Epithelial cell of esophagus (primary cell): ENCODE data around the gene NRG3.
"Not testable (repeated sequence)": the region's sequence is repeated elsewhere in the genome, so short reads cannot be mapped to it uniquely, and the experiment has no call there.

Source experiments
- DNase-seq: peaks from one replicate; pipeline ENCODE4 v3.0.0; 2010; ENCODE audit warnings: low read depth
- H3K4me3 ChIP-seq: 2 replicates; pipeline ENCODE4 v1.5.1; 2011; ENCODE audit warnings: mild to moderate bottlenecking, low read length, control low read depth
- TF ChIP-seq, protein P1 (sequence below): IDR thresholded peaks from 2 replicates; pipeline ENCODE4 v1.5.1; 2011; ENCODE audit warnings: low read depth, mild to moderate bottlenecking, low read length, control low read depth, inconsistent platforms; ENCODE audit not compliant: insufficient read depth; ENCODE audit errors: missing control alignments

NRG3 gene

DNA sequence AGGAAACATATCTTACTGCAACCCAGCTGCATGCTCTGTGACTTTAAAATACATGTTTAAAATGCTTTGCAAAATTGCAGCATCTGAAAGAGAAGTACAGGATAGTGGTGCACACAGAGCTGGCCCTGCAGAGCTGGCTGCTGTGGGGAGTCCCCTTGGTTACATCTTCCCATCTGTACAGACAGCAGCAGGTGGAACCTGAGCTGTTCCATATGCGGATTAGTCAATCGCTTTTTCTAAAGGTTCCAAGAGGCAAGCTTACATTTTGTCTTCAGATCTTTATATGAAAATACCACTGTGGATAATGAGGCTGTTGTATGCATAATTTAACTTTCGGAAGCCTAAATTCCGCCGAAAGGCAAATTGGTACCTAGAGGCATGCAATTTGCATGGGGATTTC is 444.1 kb downstream of the NRG3 start:
- no peak for DNase-seq
- TF ChIP-seq, protein P1, sequence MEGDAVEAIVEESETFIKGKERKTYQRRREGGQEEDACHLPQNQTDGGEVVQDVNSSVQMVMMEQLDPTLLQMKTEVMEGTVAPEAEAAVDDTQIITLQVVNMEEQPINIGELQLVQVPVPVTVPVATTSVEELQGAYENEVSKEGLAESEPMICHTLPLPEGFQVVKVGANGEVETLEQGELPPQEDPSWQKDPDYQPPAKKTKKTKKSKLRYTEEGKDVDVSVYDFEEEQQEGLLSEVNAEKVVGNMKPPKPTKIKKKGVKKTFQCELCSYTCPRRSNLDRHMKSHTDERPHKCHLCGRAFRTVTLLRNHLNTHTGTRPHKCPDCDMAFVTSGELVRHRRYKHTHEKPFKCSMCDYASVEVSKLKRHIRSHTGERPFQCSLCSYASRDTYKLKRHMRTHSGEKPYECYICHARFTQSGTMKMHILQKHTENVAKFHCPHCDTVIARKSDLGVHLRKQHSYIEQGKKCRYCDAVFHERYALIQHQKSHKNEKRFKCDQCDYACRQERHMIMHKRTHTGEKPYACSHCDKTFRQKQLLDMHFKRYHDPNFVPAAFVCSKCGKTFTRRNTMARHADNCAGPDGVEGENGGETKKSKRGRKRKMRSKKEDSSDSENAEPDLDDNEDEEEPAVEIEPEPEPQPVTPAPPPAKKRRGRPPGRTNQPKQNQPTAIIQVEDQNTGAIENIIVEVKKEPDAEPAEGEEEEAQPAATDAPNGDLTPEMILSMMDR, result no peak
- H3K4me3 ChIP-seq, result no peak overlapping the region

DNA sequence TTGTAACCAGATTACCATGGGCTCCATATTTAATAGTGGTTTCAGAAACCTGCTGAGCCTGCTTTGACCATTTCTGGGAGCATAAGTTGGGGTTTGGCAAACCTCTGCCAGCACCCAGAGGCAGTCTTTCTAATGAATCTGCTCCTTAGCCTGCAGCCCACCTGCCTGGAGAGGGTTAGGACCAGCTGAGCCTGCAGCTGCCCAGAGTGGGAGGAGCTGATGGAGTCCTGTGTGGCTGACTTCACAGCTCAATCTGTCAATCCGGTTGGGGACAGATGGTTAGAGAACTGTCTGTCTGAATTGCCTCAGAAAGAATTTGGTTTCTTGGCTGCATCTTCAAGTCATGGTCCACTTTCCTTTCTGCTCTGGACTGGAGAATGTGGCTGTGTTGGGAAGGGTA is 444.6 kb downstream of the NRG3 start:
- no peak for DNase-seq
- H3K4me3 ChIP-seq, result no peak overlapping the region
- TF ChIP-seq, protein P1, result no peak

DNA sequence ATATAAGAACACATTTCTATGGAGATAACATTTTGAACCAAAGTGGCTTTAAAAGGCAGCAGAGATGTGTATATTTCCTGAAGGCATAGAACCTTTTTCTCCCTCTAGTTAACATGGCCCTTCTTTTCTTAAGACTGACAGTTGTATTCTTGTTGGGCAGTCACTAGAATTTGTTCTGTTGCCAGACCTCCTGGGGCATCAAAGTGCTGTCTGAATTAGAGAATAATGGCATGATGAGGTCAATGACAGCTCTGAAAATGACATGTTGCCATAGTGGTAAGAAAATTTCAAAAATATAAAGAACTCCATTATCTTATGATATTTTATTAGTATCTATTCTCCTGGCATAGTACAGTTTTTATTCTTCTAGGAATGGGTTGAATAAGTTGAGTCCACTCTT is 446.7 kb downstream of the NRG3 start:
- no peak for DNase-seq
- TF ChIP-seq, protein P1, result no peak
- no peak overlapping the region for H3K4me3 ChIP-seq

DNA sequence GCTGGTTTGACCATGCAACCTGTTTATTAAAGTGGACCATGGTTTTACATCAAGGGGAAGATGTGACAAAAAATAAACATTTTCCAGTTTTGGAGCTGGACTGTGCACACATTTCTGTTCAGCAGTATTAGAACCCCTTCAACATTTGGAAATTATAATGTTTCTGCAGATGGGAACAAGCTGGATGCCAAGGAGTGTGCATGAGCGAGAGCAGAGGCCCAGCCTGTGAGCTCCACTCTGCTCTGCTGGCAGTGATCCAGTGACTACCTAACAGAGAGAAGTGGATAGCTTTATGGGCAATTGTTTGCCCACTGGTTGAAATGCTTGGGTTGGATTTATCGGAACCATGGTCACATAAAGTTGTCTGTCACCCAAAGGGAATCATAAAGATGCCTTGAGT is 456.7 kb downstream of the NRG3 start:
- no peak overlapping the region for H3K4me3 ChIP-seq
- TF ChIP-seq, protein P1, result no peak
- DNase-seq, result no peak

DNA sequence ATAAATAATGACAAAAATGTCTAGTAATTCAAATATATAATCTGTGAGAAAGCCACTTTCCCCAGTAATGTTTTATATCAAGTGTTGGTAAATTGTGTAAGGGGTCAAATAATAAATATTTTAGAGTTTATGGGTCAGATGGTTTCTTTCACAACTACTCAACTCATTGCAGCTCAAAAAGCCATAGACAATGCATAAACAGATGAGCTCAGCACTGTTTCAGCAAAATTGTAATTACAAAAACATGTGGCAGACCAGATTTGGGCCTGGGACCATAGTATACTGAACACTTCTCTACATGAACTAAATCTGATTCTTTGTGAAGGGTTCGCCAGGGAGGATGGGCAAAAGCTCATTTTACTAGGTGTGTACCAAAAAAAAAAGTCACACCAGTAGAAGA is 460.8 kb downstream of the NRG3 start:
- H3K4me3 ChIP-seq, result no peak overlapping the region
- TF ChIP-seq, protein P1, result no peak
- DNase-seq, result no peak

DNA sequence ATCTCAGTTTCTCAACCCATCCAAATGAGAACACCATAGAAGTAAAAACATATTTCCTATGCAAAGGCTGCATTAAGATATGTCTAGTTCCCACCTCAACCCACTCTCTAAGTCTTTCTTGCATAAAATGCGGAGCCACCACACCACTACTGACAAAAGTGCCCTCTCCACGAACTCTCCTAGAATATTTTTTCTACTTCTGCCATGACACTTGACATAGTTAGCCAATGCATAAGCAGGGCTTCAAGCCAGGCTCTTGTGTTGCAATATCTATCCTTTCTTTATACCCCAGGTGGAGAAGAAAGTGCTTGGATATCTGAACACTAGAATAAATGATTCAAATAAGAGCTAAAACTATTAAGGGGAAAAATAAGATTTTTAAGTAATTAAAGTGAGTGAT is 465.2 kb downstream of the NRG3 start:
- no peak overlapping the region for H3K4me3 ChIP-seq
- TF ChIP-seq, protein P1, result no peak
- DNase-seq, result no peak

DNA sequence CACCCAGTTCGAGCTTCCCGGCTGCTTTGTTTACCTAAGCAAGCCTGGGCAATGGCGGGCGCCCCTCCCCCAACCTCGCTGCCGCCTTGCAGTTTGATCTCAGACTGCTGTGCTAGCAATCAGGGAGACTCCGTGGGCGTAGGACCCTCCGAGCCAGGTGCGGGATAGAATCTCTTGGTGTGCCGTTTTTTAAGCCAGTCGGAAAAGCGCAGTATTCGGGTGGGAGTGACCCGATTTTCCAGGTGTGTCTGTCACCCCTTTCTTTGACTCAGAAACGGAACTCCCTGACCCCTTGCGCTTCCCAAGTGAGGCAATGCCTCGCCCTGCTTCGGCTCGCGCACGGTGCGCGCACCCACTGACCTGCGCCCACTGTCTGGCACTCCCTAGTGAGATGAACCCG is 474.6 kb downstream of the NRG3 start:
- H3K4me3 ChIP-seq, DNase-seq: not testable (repeated sequence)

DNA sequence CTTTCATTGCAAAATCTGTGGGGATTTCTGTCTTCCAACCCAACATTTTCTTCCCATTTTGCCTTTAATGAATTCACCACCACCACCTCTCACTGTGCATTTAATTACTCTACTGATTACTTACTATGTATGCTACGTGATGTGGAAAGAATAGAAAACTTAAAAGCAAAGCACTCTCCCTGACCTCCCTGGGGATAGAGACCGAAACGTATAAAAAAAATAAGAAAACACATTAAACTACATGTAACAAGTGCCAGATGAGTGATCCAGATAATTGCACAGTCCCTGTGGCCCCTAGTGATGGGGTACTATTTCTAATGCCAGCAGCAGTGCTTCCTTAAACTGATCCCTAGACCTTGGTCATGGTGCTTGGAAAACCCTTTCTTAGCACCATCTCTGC is 478.4 kb downstream of the NRG3 start:
- DNase-seq, result no peak
- H3K4me3 ChIP-seq, result no peak overlapping the region
- TF ChIP-seq, protein P1, result no peak
